ENCODE results near the gene TSTD2.

Gene TSTD2

GRCh38 chr9:97562542-97562941, 70.6 kb downstream of the TSTD2 start:
- DNase-seq (ENCODE audit: low read depth) = no peak

- DNase-seq (ENCODE audit: low read depth) = no peak
Observed at GRCh38 chr9:97561501-97561900, 71.7 kb downstream of the TSTD2 start.

- no peak for DNase-seq (ENCODE audit: low read depth)
Observed at GRCh38 chr9:97560851-97561250, 72.3 kb downstream of the TSTD2 start.

GRCh38 chr9:97560154-97560553, 73.0 kb downstream of the TSTD2 start:
- no peak for DNase-seq (ENCODE audit: low read depth)

GRCh38 chr9:97559111-97559514, 74.1 kb downstream of the TSTD2 start:
- DNase-seq (ENCODE audit: low read depth) = no peak

GRCh38 chr9:97558701-97559101, 74.5 kb downstream of the TSTD2 start:
- DNase-seq (ENCODE audit: low read depth) = no peak

GRCh38 chr9:97557606-97558095, 75.5 kb downstream of the TSTD2 start:
- DNase-seq (ENCODE audit: low read depth) = no peak

- DNase-seq (ENCODE audit: low read depth) = no peak
Observed at GRCh38 chr9:97556721-97557605, 76.2 kb downstream of the TSTD2 start.

- DNase-seq (ENCODE audit: low read depth) = no peak
Observed at GRCh38 chr9:97556036-97556720, 77.0 kb downstream of the TSTD2 start.

GRCh38 chr9:97555164-97555563, 78.0 kb downstream of the TSTD2 start:
- DNase-seq (ENCODE audit: low read depth) = no peak

- no peak for DNase-seq (ENCODE audit: low read depth)
Observed at GRCh38 chr9:97554566-97555075, 78.5 kb downstream of the TSTD2 start.

- no peak for DNase-seq (ENCODE audit: low read depth)
Observed at GRCh38 chr9:97553841-97554240, 79.3 kb downstream of the TSTD2 start.

- no peak for DNase-seq (ENCODE audit: low read depth)
Observed at GRCh38 chr9:97553141-97553540, 80.0 kb downstream of the TSTD2 start.

GRCh38 chr9:97551308-97551707, 81.9 kb downstream of the TSTD2 start:
- DNase-seq (ENCODE audit: low read depth) = no peak

- no peak for DNase-seq (ENCODE audit: low read depth)
Observed at GRCh38 chr9:97550386-97550785, 82.8 kb downstream of the TSTD2 start.
